H1 (cell line): ENCODE results near the gene SPOCK3. TPM values are rescaled to one million over a fixed set of nuclear protein-coding genes. Genes with fewer than 3 reads are reported as not detected.

ENCODE experiments used
- CTCF ChIA-PET: fragments of 300-600 bp; sonication (Branson Sonifier 250); formaldehyde crosslinking; loops from one replicate; lab custom pipeline; 2021; ENCODE audit not compliant: partially characterized antibody; lab: Charles Lee
- POLR2A ChIA-PET: fragments of 300-600 bp; sonication (Branson Sonifier 250); formaldehyde crosslinking; loops from one replicate; lab custom pipeline; 2021; ENCODE audit warnings: inconsistent platforms; ENCODE audit not compliant: partially characterized antibody; lab: Charles Lee
- DNase-seq, 2 experiments: peaks; one replicate each; pipeline versions ENCODE4 v3.0.0 to v3.0.0-alpha.2; 2010 to 2022; ENCODE audit warnings: low spot score in 2 of 2, low read depth in 1 of 2, mixed read lengths in 1 of 2
- FAIRE-seq: peaks from 2 replicates; lab custom pipeline; 2011; peaks lifted over from hg19 to GRCh38; lab: Jason Lieb, UNC
- H2AFZ ChIP-seq: 2 replicates; pipeline ENCODE4 v1.8.1; 2012; ENCODE audit warnings: low read length, inconsistent platforms
- H2AK5ac ChIP-seq: 2 replicates; pipeline ENCODE4 v1.6.1; 2013; ENCODE audit warnings: low read depth, low read length
- H2BK120ac ChIP-seq: replicated peaks from 2 replicates; pipeline ENCODE3; 2013; ENCODE audit warnings: low read depth, low read length, inconsistent platforms
- H2BK12ac ChIP-seq: 2 replicates; pipeline ENCODE4 v1.6.1; 2013; ENCODE audit warnings: low read depth, low read length
- H2BK15ac ChIP-seq: 2 replicates; pipeline ENCODE4 v1.6.1; 2013; ENCODE audit warnings: low read length
- H2BK20ac ChIP-seq: 2 replicates; pipeline ENCODE4 v1.6.1; 2013; ENCODE audit warnings: low read length
- H2BK5ac ChIP-seq: 2 replicates; pipeline ENCODE4 v1.6.1; 2013; ENCODE audit warnings: low read depth, low read length
- H3K14ac ChIP-seq: 2 replicates; pipeline ENCODE4 v1.6.1; 2013; ENCODE audit warnings: inconsistent platforms; ENCODE audit not compliant: insufficient read length
- H3K18ac ChIP-seq: 2 replicates; pipeline ENCODE4 v1.6.1; 2013; ENCODE audit warnings: low read length; ENCODE audit errors: extremely low read depth
- H3K23ac ChIP-seq: 2 replicates; pipeline ENCODE4 v1.6.1; 2013; ENCODE audit warnings: inconsistent platforms; ENCODE audit not compliant: insufficient read length
- H3K23me2 ChIP-seq: 2 replicates; pipeline ENCODE4 v1.6.1; 2013; ENCODE audit warnings: low read depth, low read length
- H3K27ac ChIP-seq: 2 replicates; pipeline ENCODE4 v1.6.1; 2011; ENCODE audit warnings: low read depth, low read length, inconsistent platforms
- H3K27me3 ChIP-seq, 4 experiments: replicated peaks in 1 of 4; 1 replicate in 1 of 4; 2 replicates in 3 of 4; pipeline versions ENCODE4 v1.6.1 to v1.8.1; 2011 to 2013; ENCODE audit warnings: low read length in 3 of 4, mild to moderate bottlenecking in 3 of 4, inconsistent platforms in 2 of 4, mixed read lengths in 2 of 4, moderate library complexity in 1 of 4; ENCODE audit not compliant: control insufficient read depth in 3 of 4, insufficient read depth in 3 of 4; ENCODE audit errors: extremely low read depth in 1 of 4
- H3K36me3 ChIP-seq, 4 experiments: 2 replicates each; pipeline versions ENCODE4 v1.6.1 to v1.8.1; 2011 to 2013; ENCODE audit warnings: mild to moderate bottlenecking in 4 of 4, low read length in 3 of 4, moderate library complexity in 2 of 4, control low read depth in 1 of 4, inconsistent platforms in 1 of 4; ENCODE audit not compliant: insufficient read depth in 4 of 4, control insufficient read depth in 2 of 4
- H3K4ac ChIP-seq: replicated peaks from 2 replicates; pipeline ENCODE3; 2013; ENCODE audit warnings: low read length, low read depth, mixed read lengths, inconsistent platforms; ENCODE audit not compliant: insufficient read length
- H3K4me1 ChIP-seq, 4 experiments: replicated peaks in 1 of 4; 1 replicate in 1 of 4; 2 replicates in 3 of 4; pipeline versions ENCODE4 v1.6.1 to v1.8.1; 2011 to 2013; ENCODE audit warnings: low read length in 3 of 4, inconsistent platforms in 2 of 4, mixed read lengths in 1 of 4; ENCODE audit not compliant: insufficient read depth in 4 of 4, control insufficient read depth in 3 of 4
- H3K4me2 ChIP-seq, 2 experiments: 2 replicates each; pipeline versions ENCODE4 v1.6.1 to v1.8.1; 2011 to 2013; ENCODE audit warnings: low read depth in 2 of 2, low read length in 2 of 2, control low read depth in 1 of 2, inconsistent platforms in 1 of 2, mild to moderate bottlenecking in 1 of 2; ENCODE audit not compliant: insufficient read depth in 1 of 2
- H3K4me3 ChIP-seq, 4 experiments: fragments of 200-600, 300-600 bp in 1 of 4; sonication (generic), shearing (Covaris generic), sonication (Bioruptor Twin) in 1 of 4; 2 replicates each; pipeline versions ENCODE4 v1.5.1 to v1.8.1; 2011 to 2016; ENCODE audit warnings: low read length in 4 of 4, low read depth in 3 of 4, control low read depth in 2 of 4, inconsistent platforms in 2 of 4, mild to moderate bottlenecking in 2 of 4, mixed read lengths in 1 of 4, moderate library complexity in 1 of 4; ENCODE audit not compliant: insufficient read depth in 2 of 4; ENCODE audit errors: extremely low read depth in 1 of 4
- H3K56ac ChIP-seq: replicated peaks from 2 replicates; pipeline ENCODE3; 2013; ENCODE audit warnings: low read depth, mild to moderate bottlenecking, mixed read lengths, low read length, inconsistent platforms; ENCODE audit not compliant: insufficient read length
- H3K79me1 ChIP-seq: 2 replicates; pipeline ENCODE4 v1.6.1; 2013; ENCODE audit warnings: low read depth, low read length, control low read depth
- H3K79me2 ChIP-seq, 2 experiments: 2 replicates each; pipeline versions ENCODE4 v1.6.1 to v1.8.1; 2012 to 2013; ENCODE audit warnings: low read length in 2 of 2, mild to moderate bottlenecking in 2 of 2, inconsistent platforms in 1 of 2; ENCODE audit not compliant: insufficient read depth in 2 of 2, control insufficient read depth in 1 of 2
- H3K9ac ChIP-seq, 4 experiments: replicated peaks in 1 of 4; 1 replicate in 1 of 4; 2 replicates in 3 of 4; pipeline versions ENCODE4 v1.6.1 to v1.8.1; 2011 to 2013; ENCODE audit warnings: low read depth in 3 of 4, low read length in 3 of 4, control low read depth in 2 of 4, mild to moderate bottlenecking in 2 of 4, moderate library complexity in 2 of 4, inconsistent platforms in 1 of 4; ENCODE audit errors: extremely low read depth in 1 of 4
- H3K9me3 ChIP-seq, 2 experiments: 2 replicates each; pipeline versions ENCODE4 v1.6.1 to v1.8.1; 2012 to 2013; ENCODE audit warnings: mild to moderate bottlenecking in 2 of 2, moderate library complexity in 2 of 2, control low read depth in 1 of 2, inconsistent platforms in 1 of 2, low read depth in 1 of 2, low read length in 1 of 2, mixed read lengths in 1 of 2; ENCODE audit not compliant: insufficient read depth in 2 of 2
- H4K20me1 ChIP-seq, 2 experiments: replicated peaks in 1 of 2; 2 replicates each; pipeline versions ENCODE3 to v1.8.1; 2011 to 2013; ENCODE audit warnings: inconsistent platforms in 2 of 2, low read length in 2 of 2, mild to moderate bottlenecking in 1 of 2; ENCODE audit not compliant: insufficient read depth in 2 of 2, control insufficient read depth in 1 of 2
- H4K5ac ChIP-seq: 2 replicates; pipeline ENCODE4 v1.6.1; 2013; ENCODE audit warnings: low read length, low read depth, mixed read lengths, inconsistent platforms; ENCODE audit not compliant: insufficient read length
- H4K8ac ChIP-seq: 2 replicates; pipeline ENCODE4 v1.8.0; 2013; ENCODE audit warnings: mild to moderate bottlenecking, moderate library complexity, low read length, inconsistent platforms; ENCODE audit not compliant: insufficient read depth; ENCODE audit errors: extremely low read depth
- H4K91ac ChIP-seq: replicated peaks from 2 replicates; pipeline ENCODE3; 2013; ENCODE audit warnings: low read length, mixed read lengths, inconsistent platforms; ENCODE audit not compliant: insufficient read length
- CREB1 ChIP-seq: IDR thresholded peaks from 2 replicates; pipeline ENCODE4 v1.6.1; 2012; ENCODE audit warnings: inconsistent platforms
- FOSL1 ChIP-seq: IDR thresholded peaks from 2 replicates; pipeline ENCODE4 v1.6.1; 2011; ENCODE audit warnings: mild to moderate bottlenecking, low read depth, low read length, moderate library complexity; ENCODE audit not compliant: insufficient read depth
- GABPA ChIP-seq: IDR thresholded peaks from 2 replicates; pipeline ENCODE4 v1.6.1; 2011; ENCODE audit warnings: mild to moderate bottlenecking, low read length, moderate library complexity, borderline replicate concordance; ENCODE audit not compliant: insufficient read depth
- KDM4A ChIP-seq: IDR thresholded peaks from one replicate; pipeline ENCODE4 v1.7.1; 2012; ENCODE audit warnings: low read depth, mild to moderate bottlenecking, moderate library complexity, low read length, inconsistent platforms; ENCODE audit not compliant: severe bottlenecking
- MAFK ChIP-seq: IDR thresholded peaks from 2 replicates; pipeline ENCODE4 v1.6.1; 2012; ENCODE audit warnings: low read depth, mild to moderate bottlenecking, improper control_type of control experiment, low read length
- SP2 ChIP-seq: IDR thresholded peaks from 2 replicates; pipeline ENCODE4 v1.6.1; 2012; ENCODE audit warnings: mild to moderate bottlenecking, low read length, inconsistent platforms
- TAF1 ChIP-seq: IDR thresholded peaks from 2 replicates; pipeline ENCODE4 v1.6.1; 2011; ENCODE audit warnings: mild to moderate bottlenecking, low read depth, low read length
- TAF7 ChIP-seq: optimal IDR thresholded peaks from 2 replicates; pipeline ENCODE3; 2011; ENCODE audit warnings: low read depth, mild to moderate bottlenecking, inconsistent platforms, low read length, moderate library complexity, borderline replicate concordance
- WGBS, 2 experiments: shearing (Covaris generic) in 1 of 2; methylation state at CpG; one replicate each; pipeline versions ENCODE4 v1.1.6 to v1.1.7; 2013 to 2015; ENCODE audit warnings: low lambda C conversion rate in 2 of 2, mixed read lengths in 2 of 2, inconsistent platforms in 1 of 2, low coverage in 1 of 2, missing lambda C conversion rate in 1 of 2; ENCODE audit not compliant: insufficient replicate concordance in 2 of 2, insufficient coverage in 1 of 2, insufficient read length in 1 of 2; ENCODE audit errors: extremely low coverage in 1 of 2, missing lambda C conversion rate in 1 of 2; 5-methylcytosine and 5-hydroxymethylcytosine counted together
- polyA plus RNA-seq, 7 experiments: library from polyadenylated mRNA; depleted of rRNA in 3 of 7; stranded (reverse) in 5 of 7; unstranded in 2 of 7; fragments of >200 nt in 5 of 7; fragments of 200-250 nt in 2 of 7; gene quantifications; 1 replicate in 5 of 7; 2 replicates in 1 of 7; 4 replicates in 1 of 7; pipeline versions ENCODE4 v1.2.1 to v1.2.3, GENCODE V29; 2011 to 2013; ENCODE audit warnings: missing spikeins in 2 of 7, mixed read lengths in 2 of 7
- total RNA-seq: library from RNA; stranded (reverse); fragmentation: NEBNext Ultra II Directional; extraction: Animal tissue kit (Norgen Biotek cat#: 25700); gene quantifications from 2 replicates; pipeline ENCODE4 v1.2.1, GENCODE V29; 2021

Gene SPOCK3
- total and polyA plus RNA-seq, 2 of the 8 experiments (the other 6 are each of a cell fraction or from before 2014, with no cell fraction given), result 0.14 to 0.60 TPM

DNA sequence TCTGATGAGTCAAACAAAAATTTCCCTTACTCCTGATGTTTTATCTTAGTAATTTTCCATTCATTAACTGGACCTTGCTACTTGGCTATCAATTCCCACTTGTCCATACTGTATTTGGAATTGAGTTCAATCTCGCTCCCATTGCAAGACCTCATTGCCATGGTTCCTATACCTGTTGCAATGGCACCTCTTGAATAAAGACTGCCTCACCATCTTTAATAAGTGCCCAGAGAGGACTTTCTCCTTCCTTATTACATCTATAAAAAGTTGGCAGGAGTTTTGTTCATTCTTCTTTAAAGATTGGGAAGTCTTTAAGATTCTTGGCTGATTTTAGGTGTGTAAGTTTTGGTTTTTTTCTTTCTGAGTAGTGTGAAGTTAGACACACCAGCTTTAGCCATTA is 397.4 kb downstream of the SPOCK3 start:
- no peak overlapping the region for H2BK5ac ChIP-seq
- H3K14ac ChIP-seq, result no peak overlapping the region
- no peak overlapping the region for H2AFZ ChIP-seq
- no peaks in the 10 kb centered on the region for H3K4me1 ChIP-seq
- no peak overlapping the region for H2BK15ac ChIP-seq
- H3K4ac ChIP-seq, result no peak overlapping the region
- DNase-seq (no peak), FAIRE-seq (no peak)
- no peak overlapping the region for H3K23ac ChIP-seq
- H3K18ac ChIP-seq, result no peak overlapping the region
- H3K9ac ChIP-seq, result no peak overlapping the region
- H2BK120ac ChIP-seq, result no peak overlapping the region
- H3K4me3 ChIP-seq, result no peak overlapping the region
- H2BK20ac ChIP-seq, result no peak overlapping the region
- H3K9me3 ChIP-seq, result no peaks in the 10 kb centered on the region; a peak in 1 of 4 replicates
- no peaks in the 10 kb centered on the region for H3K36me3 ChIP-seq
- no peak overlapping the region for H2BK12ac ChIP-seq
- POLR2A ChIA-PET, result no interaction called here
- WGBS, 2 experiments, result 93% methylated on average over 1 of the region's 1 CpG; no CpG with 5 or more reads in 1 of the 2 experiments
- no peaks in the 10 kb centered on the region for H3K79me1 ChIP-seq
- no peaks in the 10 kb centered on the region for H3K23me2 ChIP-seq
- CTCF ChIA-PET, result interaction anchor here (0.8 kb wide), 1 partner anchor 56 kb away, joined by 3 read pairs; no protein-coding TSS in a partner anchor
- TF ChIP-seq SP2 (no peak), CREB1 (no peak), FOSL1 (no peak), TAF7 (no peak), TAF1 (no peak), GABPA (no peak), MAFK (no peak), KDM4A (no peak)
- no peak overlapping the region for H4K8ac ChIP-seq
- H3K27ac ChIP-seq, result no peak overlapping the region
- no peak overlapping the region for H4K5ac ChIP-seq
- no peaks in the 10 kb centered on the region for H3K79me2 ChIP-seq
- H3K27me3 ChIP-seq, result no peaks in the 10 kb centered on the region
- H2AK5ac ChIP-seq, result no peak overlapping the region
- no peaks in the 10 kb centered on the region for H4K20me1 ChIP-seq
- no peak overlapping the region for H3K4me2 ChIP-seq
- H4K91ac ChIP-seq, result no peak overlapping the region
- no peak overlapping the region for H3K56ac ChIP-seq
